SK-N-DZ (cell line): ENCODE data around the gene HMGXB4.

Experiments used
- DNase-seq: peaks from one replicate; pipeline ENCODE4 v3.0.0-alpha.2; 2015; ENCODE audit warnings: low spot score

HMGXB4 gene

GRCh38 chr22:35310556-35311550, 53.6 kb downstream of the HMGXB4 start:
- no peak for DNase-seq

- no peak for DNase-seq
Measured at GRCh38 chr22:35311551-35311999, 54.3 kb downstream of the HMGXB4 start.

- DNase-seq, result no peak
Measured at GRCh38 chr22:35312198-35313059, 55.1 kb downstream of the HMGXB4 start.

- DNase-seq, result no peak
Measured at GRCh38 chr22:35313311-35314121, 56.2 kb downstream of the HMGXB4 start.

GRCh38 chr22:35314161-35314942, 57.1 kb downstream of the HMGXB4 start:
- no peak for DNase-seq

GRCh38 chr22:35315141-35315854, 58.0 kb downstream of the HMGXB4 start:
- no peak for DNase-seq

GRCh38 chr22:35315855-35316745, 58.8 kb downstream of the HMGXB4 start:
- no peak for DNase-seq

GRCh38 chr22:35316751-35317150, 59.5 kb downstream of the HMGXB4 start:
- no peak for DNase-seq

- DNase-seq, result no peak
Measured at GRCh38 chr22:35317680-35318290, 60.5 kb downstream of the HMGXB4 start.

GRCh38 chr22:35318346-35319215, 61.3 kb downstream of the HMGXB4 start:
- DNase-seq, result no peak

GRCh38 chr22:35319244-35319985, 62.1 kb downstream of the HMGXB4 start:
- no peak for DNase-seq

- no peak for DNase-seq
Measured at GRCh38 chr22:35322126-35322525, 64.8 kb downstream of the HMGXB4 start.

GRCh38 chr22:35322893-35323292, 65.6 kb downstream of the HMGXB4 start:
- no peak for DNase-seq

GRCh38 chr22:35323305-35323704, 66.0 kb downstream of the HMGXB4 start:
- no peak for DNase-seq

- no peak for DNase-seq
Measured at GRCh38 chr22:35324067-35324466, 66.8 kb downstream of the HMGXB4 start.

GRCh38 chr22:35324762-35325161, 67.5 kb downstream of the HMGXB4 start:
- DNase-seq, result no peak

- DNase-seq, result no peak
Measured at GRCh38 chr22:35325209-35325608, 67.9 kb downstream of the HMGXB4 start.
